ENCODE data around the gene LRRN2. TPM values are rescaled to one million over a fixed set of nuclear protein-coding genes. Genes with fewer than 3 reads are reported as not detected.
"Not testable (repeated sequence)": the region's sequence is repeated elsewhere in the genome, so short reads cannot be mapped to it uniquely, and the experiment has no call there.

LRRN2 gene
- not detected for total RNA-seq

DNA sequence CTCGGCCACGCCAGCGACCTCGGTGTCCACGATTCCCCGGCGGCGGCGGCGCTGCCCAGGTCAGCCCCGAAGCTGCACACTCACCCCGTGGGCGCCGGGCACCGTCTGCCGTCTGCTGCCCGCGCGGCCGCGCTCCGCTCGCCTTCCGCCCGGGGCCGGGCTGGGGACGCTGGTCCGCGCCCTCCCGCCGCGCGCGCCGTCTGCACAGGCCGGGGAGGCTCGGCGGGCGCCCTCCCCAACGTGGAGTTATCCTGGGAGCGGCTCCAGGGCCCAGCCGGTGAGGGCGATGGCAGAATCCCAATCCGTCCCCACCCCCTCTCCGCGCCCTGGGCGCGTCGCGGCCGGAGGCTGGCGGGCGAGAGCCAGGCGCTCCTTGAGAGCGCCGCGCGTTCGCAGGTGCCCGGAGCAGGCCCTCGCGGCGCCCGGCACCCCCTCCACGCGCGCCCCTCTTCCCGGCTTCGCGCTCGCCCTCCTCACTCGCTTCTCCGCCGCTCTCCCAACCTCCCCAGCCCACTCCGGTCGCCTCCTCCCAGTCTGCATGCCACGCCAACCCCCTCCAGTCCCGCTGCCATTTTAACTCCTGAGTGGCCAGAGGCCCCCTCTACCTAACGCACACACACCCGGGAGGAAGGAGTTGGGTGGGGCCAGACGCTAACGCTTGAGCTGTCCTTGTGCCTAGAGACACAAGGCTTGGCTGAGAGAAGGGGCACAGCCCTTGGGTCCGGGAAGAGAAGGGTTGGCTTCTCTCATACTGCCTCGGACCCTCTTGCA, at the start of gene LRRN2:
Gene LRRN2, minus strand, starts transcription at position 503 of the 771 bp plus-strand sequence. CDS start 65,746 bp downstream, outside the sequence.
- no peak for DNase-seq

DNA sequence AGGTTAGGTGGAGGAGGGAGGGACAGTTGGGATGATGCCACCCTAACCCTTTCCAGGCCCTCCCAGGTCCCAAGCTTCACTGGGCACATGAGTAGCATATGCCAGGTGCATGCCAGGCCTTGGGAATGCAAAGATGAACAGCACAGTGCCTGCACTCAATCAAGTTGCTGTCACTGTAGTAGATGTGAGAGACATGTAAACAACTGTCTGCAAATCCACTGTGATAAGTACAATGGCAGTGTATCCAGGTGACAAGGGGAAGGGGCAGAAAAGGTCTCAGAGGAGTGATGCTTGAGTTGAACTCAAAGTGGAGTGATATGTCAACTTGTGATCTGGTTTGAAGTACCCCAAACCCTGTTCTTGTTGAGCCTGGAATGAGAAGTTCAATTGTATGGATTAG, 49.5 kb upstream of the LRRN2 start:
- no peak for DNase-seq

DNA sequence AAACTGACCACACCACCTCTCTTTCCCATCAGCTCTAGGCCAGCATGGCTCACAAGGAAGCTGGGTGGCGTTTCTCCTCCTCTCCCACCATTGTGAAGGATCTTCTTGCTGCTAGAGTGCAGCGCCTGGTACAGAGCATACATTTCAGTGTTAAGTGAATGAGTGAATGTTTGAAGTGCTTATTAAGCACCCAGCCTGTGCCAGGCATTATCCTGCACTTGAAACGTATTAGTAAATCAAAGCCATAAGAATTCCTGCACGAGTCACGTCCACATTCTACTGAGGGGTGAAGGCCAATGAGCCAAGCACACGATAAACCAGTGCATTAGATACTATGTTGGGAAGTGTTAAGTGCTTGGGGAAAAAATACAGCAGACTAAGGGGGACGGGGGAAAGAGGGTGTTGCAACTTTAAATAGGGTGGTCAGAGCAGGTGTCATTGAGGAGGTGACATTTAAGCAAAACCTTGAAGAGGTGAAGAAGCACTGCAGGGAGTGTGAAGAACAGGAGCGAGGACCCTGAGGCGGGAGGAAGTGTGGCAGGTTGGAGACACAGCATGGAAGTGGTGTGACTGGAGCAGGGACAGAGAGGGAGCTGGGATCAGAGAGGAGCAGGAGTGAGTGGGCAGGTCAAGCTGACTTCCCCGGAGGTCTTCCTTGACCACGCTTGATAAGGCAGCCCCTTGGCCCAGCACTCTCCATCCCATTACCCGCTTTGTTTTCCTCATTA, 48.5 kb upstream of the LRRN2 start:
- DNase-seq: no peak

DNA sequence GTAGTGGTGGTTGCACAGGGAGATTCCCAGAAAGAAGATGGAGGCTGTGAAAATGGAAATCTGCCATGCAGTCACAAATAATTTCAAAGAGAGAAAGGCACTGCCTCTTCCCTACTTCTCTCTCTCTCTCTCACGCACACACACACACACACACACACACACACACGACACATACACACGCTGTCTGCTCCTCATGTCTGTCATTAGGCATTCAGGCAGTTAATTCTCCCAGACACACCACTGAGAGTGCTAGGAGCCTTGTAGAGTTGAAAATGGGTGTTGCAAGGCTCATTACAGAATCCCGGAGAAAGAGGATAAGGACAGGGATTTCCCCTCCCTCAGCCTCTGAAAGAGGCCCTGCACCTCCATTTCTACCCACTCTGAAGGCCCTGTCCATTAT, 47.8 kb upstream of the LRRN2 start:
- no peak for DNase-seq

DNA sequence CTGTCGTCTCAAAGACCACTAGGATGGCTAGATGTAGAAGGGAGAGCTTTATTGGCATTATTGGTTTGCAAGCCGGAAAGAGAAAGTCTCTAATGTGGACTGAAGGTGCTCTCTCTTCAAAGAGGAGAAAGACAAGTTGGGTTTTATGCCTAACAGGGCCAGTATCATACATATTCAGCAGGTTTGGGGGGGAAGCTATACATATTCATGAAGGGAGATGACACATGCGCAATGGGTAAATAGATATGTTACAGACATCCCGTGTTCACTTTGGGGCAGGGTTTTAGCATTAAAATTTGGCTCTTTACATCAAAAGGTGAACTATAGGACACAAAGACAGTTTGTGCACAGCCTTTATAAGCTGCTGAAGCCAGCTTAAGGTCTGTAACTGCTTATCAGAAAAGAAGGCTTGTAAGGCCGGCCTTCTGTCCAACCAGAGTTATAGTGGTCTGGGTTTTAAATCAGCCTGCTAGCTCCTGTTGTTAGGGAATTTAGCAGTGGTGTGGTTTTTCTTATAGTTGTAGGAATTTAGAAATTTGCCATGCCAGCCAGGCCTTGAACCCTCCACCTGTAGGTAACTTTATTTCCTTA, 46.5 kb upstream of the LRRN2 start:
- no peak for DNase-seq

DNA sequence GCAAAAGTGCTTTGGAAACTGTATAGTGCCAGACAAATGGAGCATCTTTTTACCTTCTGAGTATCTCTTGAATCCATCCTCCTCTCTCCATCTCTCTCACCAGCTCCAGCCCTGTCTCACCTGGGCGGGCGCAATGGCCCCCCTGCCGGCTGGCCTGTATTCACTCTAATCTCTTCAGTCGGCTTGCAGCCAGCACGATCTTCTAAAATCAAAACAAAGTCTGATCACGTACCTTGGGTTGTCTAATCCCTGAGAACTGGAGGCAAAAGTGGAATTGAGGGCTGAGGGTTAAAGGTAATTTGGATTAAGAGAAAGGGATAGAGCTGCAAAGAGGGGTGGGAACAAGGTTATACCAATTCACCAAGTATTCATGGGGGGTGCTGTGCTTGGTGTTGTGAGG, 46.0 kb upstream of the LRRN2 start:
- DNase-seq: no peak

DNA sequence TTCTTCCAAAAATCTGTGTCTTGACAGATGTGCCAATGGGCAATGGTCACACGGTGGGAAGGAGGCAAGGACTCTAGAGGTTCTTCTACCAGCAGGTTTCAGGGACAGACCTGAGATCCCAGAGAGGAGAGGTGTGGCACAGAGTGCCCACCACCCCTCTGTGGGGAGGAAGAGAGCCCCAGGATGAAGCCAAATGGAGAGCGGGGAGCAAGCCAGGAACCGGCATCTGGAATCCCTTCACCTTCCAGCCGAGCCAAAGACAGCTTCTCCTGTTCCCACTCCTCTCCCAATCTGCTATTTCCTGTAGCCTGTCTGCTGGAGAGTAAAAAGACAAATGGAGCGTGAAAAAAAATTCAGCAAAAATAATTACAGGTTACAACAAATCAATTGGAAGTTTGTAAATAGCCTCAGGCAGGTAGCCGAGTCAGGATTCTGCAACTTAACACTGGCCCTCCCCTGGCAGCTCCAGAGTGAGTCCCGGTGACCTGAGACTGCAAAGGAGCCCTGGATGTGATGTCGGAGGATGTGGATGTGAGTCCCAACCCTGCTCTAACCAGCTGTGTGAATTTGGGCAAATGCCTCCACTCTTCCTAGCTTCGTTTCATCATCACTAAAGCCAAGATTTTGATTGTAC, 45.4 kb upstream of the LRRN2 start:
- no peak for DNase-seq

DNA sequence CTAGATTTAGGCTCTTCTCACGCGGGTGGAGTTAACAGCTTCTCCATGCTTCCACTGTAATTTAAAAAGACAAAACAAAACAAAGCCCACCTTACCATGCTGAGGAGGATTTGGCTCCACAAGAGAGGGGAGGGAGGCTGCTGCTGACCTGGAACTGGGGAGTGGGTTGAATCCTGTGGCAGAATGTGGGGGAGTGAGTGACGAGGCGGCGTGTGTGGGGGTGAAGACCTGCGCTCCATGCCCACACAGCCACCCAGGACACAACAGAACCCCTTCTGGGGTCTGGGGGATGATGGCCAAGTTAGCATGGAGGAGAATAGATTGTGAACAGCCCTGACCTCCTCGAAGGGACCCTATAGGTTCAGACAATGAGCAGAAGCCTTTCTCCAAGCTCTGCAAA, 44.0 kb upstream of the LRRN2 start:
- no peak for DNase-seq

DNA sequence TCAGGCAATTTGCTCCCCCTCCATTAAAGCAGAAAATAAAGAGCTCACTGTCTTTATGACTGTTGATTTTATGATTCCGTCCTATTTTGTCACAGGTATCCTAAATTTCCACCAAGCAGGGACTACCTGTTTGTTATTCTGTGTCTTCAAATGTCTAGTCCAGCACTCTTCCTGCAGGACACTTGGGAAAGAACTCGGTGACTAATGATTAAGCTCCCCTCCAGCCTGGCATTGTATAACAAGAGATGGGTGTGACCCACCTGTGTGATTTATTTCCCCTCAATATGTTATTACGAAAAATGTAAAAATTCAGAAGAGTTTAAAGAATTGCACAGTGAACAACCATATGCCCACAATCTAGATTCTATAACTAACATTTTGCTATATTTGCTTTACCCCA, 42.9 kb upstream of the LRRN2 start:
- no peak for DNase-seq

DNA sequence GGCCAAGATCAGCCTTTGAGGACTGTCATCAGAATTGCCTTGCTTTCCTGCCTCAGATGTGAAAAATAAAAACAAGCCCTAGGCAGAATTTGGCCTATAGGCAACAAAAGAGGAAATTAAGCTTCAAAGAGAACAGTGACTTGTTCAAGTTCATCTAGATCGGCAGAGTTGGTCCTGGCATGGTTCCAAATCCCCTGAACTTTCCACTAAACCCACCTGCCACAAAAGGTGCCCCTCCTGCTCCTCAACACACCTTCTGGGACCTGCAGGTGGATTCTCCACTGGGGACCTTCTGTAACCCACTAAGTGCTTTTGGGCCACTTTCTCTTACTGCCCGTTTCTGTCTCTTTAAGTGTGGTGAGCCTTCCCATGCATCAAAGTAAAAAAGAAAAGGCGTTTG, 42.5 kb upstream of the LRRN2 start:
- DNase-seq: no peak

DNA sequence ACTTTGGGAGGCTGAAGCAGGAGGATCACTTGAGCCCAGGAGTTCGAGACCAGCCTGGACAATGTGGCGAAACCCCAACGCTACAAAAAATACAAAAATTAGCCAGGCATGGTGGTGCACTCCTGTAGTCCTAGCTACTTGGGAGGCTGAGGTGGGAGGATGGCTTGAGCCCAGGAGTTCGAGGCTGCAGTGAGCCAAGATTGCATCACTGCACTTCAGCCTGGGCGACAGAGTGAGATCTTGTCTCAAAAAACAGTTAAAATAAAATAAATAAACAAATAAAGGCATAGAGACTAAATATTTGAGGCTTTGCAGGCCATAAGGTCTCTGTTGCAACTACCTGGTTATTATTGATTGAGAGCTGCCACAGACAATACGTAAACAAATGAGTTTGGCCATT, 41.9 kb upstream of the LRRN2 start:
- DNase-seq: not testable (repeated sequence)

DNA sequence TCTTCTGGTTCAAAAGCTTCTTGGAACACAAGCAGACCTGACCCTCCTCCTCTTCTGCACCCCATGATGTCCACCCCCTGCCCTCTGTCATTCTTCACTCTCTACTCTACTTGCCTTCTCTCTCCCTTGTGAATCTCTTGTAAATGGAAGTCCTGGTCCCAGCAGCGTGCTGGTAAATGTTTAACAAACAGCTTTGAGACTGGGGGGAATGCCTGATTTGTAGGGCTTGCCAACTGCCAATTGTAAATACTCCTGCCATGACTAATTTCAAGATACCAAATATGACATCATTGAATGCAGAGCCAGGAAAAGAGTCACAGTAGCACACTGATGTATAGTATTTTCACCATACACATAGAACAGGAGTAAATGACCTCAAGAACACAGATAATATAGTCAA, 40.9 kb upstream of the LRRN2 start:
- DNase-seq: no peak

DNA sequence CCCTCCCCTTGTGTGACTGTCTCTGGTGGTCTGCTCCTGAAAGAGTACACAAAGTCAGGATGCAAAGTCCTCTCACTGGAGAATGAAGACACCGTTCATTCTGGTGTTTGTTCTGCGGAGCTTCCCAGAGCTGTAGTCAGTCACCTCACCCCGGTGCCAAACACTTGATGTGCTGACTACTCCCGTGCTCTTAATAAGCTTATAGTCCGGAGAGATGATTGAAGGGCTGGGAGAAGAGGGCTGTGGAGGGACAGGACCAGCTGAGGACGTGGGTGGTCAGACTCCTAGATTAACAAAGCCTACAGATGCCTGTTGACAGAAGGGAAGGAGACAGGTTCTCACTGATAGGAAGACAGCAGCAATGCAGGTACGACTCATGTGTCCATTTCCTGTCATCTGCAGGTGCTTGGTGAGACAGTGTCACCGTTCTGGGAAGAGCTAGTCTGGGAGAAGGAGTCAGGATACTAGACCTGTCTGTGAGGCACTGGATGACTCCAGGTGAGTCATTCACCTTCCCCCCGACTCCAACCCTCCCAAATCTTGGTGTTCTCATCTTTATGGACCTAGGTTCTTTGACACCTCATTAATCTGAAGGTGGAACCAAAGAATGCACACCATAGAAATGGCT, 40.4 kb upstream of the LRRN2 start:
- no peak for DNase-seq

DNA sequence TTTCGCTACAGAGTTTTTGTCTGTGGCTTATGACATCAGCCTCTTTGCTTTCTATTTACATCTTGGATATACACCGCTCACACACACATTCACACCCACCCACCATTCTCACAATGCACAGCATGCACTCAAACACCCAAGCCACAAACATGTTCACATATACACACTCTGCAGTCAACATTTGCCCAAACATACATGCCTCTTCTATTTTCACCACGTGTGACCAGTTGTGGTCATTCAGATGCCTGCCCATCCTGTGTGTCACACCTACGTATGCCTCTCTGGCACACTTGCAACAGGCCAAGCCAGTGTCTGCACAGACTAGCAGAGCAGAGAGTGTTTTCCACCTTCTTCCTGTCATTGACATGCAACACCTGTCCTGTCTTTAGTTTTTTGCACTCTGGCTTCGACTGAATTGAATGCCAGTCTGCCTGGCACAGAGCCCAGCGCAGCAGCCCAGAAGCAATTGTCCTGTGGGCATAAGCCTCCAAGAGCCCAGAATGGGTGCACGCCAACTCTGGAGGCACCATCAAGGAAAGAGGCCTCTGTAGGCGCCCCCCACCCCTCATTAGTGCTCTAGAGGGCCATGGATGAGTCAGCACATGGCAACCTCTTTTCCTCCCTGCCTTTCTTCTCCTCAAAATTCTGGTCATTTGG, 37.7 kb upstream of the LRRN2 start:
- DNase-seq: no peak

DNA sequence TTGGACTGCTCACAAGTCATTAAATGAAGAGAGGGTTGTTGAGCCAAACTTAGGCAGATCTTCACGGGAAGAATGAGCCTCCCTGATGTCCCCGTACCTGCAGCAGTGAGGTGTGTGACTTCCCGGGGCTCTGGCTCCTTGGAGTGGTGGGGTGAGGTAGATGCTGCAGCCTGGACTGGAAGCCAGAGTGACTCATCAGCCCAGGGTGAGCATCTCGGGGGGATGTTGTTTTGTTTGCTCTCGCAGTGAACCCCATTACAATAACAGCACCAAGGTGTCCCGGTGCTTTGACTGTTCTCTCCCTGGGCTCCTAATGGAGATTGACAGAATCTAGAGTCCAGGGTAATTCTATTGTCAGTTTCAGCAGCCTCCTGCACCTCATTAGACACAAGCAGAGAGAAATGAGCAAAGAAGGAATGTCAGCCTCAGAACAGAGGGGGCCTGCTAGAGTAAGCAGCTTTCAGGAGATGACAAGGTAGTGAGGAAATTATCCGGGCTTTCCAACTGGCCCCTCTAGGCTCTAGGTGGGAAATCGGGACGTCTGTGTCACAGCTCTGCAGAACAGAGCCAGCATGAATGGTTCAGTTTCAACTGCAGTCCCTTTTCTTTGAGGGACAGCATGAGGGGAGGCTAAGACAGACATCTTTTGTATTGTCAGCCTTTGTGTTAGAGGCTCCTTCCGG, 36.0 kb upstream of the LRRN2 start:
- no peak for DNase-seq

DNA sequence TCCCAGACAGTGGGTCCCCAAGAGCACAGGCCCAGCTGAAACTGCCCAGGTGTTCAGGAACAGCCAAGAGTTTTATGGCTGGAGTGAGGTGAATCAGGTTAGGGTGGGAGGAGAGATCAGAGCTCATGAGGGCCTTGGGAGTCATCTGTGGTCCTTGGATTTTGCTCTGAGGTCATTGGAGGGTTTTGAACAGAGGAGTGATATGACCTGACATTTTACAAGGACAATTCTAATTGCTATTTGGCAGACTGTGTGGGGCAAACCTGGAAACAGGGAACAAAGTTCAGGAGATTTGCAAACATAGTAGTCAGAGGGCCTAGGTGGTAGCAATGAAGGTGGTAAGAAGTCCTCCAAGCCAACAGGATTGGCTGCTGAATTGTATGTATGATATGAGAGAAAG, 31.1 kb upstream of the LRRN2 start:
- DNase-seq: no peak

DNA sequence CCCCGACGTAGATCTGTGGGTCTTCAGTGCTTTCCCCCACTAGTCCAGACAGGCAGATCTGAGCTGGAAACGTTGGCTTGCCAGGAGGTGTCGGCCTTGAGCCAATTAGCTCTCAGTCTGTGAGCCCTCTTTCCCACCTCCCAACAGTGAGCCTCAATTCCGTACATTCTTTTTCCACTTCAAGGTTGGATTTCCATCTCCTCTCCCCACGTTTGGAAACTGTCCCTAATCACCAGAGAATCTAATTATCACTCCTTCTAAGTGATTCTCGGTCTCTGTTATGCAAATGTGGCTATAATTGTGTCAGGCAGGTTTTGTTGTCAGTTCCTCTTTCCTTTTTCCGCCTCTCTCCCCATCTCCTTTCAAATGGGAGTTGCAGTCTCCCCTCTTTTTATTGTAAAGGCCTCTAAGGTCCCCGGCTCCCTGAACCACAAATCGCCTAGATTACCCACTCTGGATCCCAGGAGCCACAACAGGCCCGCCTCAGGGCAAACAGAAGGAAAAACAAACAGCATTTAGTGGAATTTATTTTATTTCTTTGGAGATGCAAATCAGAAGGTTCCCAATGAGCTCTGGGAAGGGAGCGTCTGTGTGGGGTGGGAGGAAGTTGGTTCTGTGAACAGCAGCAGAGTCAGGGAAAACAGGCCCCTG, 29.4 kb upstream of the LRRN2 start:
- DNase-seq: no peak

DNA sequence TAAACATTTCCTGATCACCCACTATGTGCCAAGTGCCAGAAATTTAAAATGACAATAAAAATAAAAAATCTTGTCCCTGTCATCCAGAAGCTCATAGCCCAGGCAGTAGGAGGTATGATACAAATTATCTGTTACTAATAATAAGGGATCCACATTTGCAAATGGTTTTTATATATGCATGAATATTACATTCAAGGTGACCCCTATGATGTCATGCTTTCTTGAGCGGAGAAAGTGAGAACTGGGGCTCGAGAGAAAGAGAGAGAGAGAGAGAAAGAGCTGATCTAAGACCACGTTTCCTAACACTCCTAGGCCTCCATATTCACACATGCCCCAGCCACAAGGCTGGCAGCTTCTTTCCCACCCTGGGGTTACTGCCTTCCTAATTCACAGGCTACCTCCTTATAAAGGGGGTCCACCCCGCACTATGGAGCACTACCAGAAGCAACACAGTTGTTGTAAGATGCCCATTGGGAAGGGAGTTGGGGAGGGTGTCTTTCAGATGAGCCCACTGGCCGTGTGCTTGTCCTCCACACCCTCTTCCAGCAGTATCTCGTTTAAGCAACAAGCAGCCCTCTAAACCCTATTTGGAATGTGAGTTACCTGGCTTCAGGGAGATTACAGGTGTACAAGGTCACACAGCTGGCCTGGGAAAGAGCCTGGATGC, 28.8 kb upstream of the LRRN2 start:
- DNase-seq: no peak

DNA sequence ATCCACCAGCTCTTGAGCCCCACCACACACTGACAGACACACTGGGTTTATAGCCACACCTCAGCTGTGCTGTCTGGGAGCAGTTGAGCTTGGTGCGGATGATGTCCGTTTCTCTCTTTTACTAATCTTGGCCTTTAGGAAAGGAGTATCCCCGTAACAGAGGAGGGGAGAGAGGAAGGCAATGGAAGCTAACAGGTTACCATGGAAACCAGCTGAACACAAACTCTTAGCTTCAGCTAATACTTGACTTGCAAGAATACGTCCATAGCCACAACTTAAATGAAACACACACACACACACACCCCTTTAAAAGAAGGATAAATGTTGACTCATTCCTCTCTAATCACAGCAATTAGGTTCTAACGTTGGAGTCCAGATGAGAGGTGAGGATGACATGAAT, 28.0 kb upstream of the LRRN2 start:
- no peak for DNase-seq

DNA sequence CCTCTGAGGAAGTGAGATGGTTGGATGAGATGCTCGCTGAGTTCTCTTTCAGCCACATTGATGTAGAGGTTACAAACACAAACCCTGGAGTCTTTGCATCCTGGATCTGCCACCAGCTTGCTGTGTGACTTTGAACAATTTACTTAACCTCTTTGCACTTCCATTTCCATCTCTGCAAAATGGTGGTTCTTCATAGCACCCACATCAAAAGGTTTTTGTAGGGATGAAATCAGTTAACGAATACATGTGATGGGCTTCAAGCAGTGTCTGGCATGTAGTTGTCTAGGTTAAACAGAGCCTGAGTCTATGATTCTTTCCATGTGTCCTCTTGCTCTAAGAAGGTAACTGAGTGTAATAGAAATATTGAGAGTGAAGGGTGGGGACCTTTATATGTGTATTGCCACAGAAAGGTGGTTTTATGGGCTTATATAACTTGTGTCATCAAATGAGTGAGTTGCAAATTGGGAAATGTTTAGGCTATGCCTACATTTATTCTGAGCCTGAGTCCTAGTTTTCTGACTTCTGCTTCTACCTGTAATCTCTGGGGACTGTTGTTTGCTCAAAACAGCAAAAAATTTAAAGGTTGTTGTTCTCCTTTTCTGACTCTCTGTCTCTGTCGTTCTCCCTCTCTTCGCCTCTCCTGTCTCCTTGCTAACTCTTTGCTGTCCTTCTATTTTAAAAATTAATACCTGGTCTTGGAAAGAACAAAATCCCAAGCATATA, 27.3 kb upstream of the LRRN2 start:
- DNase-seq: no peak

Data from effector CD4-positive, alpha-beta T cell (primary cell).